Hematopoietic multipotent progenitor cell treated with erythropoietin and hydrocortisone succinate and interleukin-3 and kit ligand, for 17 days (in vitro differentiated cells): ENCODE measurements around the gene PIBF1.
A peak's percentile ranks its signal among the peaks of the same experiment; 100 is the strongest.
"Not testable (repeated sequence)": the region's sequence is repeated elsewhere in the genome, so short reads cannot be mapped to it uniquely, and the experiment has no call there.

Experiments
- DNase-seq: peaks from one replicate; pipeline ENCODE4 v3.0.0-alpha.2; 2015; ENCODE audit warnings: low spot score

PIBF1 gene, protein sequence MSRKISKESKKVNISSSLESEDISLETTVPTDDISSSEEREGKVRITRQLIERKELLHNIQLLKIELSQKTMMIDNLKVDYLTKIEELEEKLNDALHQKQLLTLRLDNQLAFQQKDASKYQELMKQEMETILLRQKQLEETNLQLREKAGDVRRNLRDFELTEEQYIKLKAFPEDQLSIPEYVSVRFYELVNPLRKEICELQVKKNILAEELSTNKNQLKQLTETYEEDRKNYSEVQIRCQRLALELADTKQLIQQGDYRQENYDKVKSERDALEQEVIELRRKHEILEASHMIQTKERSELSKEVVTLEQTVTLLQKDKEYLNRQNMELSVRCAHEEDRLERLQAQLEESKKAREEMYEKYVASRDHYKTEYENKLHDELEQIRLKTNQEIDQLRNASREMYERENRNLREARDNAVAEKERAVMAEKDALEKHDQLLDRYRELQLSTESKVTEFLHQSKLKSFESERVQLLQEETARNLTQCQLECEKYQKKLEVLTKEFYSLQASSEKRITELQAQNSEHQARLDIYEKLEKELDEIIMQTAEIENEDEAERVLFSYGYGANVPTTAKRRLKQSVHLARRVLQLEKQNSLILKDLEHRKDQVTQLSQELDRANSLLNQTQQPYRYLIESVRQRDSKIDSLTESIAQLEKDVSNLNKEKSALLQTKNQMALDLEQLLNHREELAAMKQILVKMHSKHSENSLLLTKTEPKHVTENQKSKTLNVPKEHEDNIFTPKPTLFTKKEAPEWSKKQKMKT

DNA sequence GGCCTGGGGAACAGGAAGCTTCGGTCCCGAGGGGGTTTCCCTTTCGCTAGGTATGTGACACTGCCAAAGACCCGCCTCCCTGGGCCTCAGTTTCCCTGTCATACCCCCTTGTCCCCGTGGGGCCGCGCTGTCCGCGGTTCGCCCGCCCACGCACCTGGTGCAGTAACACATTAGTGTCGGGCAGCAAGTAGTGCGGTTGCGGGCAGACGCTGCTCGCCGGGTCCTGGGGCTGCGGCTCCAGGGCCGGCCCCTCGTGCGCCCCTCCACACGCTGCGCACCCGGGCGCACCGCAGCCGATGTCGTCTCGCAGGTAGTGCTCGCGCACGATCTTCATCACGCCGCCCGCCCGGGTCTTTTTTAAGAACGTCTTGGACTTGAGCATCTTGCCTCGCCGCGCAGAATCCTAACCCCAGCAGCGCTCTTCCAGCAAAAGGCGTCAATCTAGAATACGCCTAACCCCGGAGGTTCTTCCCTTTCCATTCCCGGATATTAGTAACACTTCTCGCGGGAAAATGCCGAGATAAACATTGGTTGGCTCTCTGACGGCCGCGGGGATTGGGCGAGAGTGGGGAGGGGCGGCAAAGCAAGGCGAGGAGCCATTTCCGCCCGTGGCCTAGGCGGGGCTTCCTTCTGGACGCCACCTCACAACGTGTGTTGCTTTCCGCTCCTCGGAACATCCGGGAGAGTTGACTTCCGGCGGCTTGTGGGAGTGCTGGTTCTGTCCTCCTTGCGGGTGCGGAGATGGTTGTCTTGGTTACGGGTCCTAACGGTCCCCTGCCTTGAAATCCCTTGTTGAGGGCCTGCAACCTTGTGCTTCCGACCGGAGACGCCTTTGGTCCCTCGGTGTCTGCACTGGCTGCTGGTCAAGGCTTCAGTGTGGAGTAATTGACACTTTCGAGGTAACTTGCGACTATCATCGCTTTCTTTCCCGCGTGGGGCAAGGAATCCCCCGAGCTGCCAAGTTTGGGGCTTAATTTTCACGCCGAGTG is at the start of gene PIBF1, which contains the start of gene DIS3:
Gene PIBF1 (plus strand): TSS at position 683 of the 989 bp plus-strand sequence. CDS start 1,337 bp downstream, outside the sequence.
Gene DIS3 (minus strand): TSS at position 450 of the 989 bp plus-strand sequence. CDS start 68 bp downstream, at position 382.
- peak; percentile 87 for DNase-seq

DNA sequence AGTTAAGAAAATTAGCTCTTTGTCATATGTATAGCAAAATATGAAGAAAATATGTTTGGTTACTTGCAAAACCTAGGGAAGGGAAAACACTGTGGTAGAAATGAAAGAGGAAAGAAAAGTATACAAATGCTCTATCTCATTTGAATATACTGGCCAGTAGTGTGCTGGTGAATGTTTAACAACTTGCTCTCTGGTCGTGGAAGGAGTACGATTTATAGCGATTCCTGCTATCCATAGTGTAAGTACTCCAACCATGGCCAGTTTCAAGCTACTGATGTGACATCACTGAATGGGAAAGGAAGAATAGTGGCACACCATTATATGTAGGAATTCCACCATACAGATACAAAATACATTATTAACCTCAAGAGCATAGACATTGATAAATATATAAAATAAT is 44.9 kb upstream of the PIBF1 start:
- no peak for DNase-seq

DNA sequence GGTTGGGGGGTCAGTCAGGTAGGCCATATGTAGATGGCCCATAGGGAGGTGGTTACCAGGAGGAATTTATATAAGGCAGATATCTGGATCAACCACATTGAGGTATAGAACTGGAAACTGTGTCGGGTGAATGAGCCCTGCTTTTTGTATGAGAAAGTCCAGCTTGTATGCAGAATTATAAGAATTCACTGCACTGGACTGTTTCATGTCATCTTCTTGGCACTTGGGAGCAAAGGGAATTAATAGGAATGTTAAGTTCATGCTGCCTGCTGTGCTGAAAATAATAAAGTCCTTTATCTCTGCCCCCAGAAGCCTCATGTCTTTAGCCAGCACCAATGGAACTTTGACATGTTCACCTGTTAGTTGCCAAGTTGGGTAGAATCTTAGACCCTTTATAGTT is 41.9 kb upstream of the PIBF1 start:
- no peak for DNase-seq

DNA sequence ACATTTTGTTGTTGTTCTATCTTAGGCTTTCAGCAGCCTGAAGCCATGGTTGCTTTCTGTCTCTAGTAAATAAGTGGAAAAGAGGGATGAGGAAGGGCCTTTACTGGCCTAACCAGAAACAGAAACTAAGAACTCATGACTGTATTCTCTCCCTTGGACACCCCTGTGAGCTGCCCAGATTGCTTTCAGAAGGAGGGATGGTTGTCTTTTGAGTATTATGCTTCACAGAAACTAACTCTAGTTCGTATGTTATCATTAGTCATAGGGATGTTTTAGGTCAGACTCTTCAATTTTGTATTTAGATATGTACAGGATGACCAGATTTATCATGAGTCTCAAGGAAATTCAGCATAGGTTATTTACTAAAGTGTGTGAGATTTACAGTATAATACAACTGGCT is 36.7 kb upstream of the PIBF1 start:
- no peak for DNase-seq

DNA sequence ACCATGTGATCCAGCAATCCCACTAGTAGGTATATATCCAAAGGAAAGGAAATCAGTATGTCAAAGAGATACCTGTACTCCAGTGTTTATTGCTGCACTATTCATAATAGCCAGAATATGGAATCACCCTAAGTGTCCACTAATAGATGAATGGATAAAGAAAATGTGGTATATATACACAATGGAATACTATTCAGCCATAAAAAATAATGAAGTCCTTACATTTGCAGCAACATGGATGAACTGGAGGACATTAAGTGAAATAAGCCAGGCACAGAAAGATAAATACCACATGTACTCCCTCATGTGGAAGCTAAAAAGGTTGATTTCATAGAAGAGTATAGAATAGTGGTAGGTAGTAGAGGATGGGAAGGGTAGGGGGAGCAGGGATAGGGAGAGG is 30.7 kb upstream of the PIBF1 start:
- no peak for DNase-seq

DNA sequence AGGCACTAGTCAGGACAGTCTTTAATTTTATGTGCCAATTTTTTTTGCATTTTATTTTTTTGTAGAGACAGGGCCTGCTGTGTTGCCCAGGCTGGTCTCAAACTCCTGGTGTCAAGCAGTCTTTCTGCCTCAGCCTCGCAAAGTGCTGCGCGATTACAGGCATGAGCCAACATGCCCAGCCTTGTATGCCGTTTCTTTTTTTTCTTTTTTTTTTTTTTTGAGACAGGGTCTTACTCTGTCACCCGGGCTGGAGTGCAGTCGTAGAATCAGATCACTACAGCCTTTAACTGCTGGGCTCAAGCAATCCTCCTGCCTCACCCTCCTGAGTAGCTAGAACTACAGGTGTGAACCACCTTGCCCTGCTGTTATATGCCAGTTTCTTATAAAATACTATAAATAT is 27.8 kb upstream of the PIBF1 start:
- DNase-seq, result no peak

DNA sequence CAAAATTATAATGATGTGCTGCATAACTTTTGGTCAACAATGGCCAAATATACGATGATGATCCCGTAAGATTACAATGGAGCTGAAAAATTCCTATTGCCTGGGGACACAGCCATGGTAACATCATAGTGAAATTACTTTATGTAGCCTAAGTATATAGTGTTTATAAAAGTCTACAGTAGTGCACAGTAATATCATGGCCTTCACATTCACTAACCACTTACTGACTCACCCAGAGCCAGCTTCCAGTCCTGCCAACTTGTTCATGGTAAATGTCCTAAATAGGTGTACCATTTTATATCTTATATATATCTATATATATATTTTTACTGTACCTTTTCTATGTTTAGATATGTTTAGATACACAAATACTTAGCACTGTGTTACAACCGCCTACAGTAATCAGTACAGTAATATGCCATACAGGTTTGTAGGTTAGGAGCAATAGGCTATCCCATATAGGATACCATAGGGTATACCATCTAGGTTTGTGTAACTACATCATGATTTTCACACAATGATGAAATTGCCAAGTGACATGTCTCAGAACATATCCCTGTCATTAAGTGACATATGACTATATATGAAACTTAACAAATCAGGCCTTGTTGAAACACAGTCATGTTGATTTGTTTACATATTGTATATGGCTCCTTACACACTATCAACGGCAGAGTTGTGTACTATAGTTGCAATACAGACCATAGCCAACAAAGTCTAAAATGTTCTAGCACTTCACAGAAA is 24.0 kb upstream of the PIBF1 start:
- DNase-seq, result no peak

DNA sequence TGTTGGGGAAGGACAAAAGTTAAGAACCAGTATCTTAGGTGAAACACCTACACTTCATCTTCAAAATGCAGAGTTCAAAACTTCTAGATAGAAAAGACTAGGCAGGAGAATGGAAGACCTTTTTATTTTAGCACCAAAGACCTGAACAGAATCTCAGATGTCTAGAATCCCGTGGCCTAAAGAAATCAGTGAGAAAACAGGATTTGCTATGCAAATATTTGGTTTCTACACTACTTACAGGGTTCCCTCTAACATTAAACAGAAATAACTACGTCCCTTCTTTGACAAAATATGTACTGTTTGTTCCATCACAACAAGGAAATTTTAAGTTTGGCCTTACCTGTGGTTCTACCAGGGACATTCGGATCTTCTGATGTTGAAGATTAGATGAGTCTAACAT is 21.7 kb upstream of the PIBF1 start:
- no peak for DNase-seq

DNA sequence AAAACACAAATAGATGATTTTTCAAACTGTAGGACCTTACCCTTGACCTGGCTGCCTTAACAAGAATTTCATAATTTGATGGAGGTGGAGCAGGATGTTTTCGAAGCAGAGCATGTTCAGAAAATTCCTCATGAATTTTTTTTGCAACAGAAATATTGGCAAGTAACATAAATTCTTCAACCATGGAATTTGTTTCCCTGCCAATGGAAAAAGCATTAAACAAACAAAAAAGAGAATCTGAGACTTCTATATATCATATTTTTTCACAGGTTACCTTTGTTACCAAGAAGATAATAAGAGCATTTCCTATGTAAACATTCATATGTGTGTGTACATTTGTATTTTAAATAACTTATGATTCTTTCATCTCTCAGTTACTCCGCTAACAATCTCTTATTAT is 18.5 kb upstream of the PIBF1 start:
- DNase-seq, result no peak

DNA sequence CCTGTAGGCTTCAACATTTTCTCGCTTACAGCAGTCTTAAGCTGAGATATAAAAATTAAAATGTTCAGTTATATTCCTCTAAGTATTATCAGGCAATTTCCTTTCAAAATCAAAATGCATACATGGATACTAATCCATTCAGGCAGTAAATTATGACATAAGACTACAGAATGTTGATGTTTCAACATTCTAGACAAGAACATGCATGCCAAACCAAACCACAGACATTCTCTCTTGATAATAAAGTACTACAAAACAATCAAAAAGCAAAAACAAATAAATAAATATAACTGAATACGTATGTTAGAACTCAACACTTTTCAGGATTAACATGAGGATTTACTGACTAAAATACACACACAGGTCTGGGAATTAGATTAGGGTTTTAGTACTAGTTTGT is 7.9 kb upstream of the PIBF1 start:
- no peak for DNase-seq

DNA sequence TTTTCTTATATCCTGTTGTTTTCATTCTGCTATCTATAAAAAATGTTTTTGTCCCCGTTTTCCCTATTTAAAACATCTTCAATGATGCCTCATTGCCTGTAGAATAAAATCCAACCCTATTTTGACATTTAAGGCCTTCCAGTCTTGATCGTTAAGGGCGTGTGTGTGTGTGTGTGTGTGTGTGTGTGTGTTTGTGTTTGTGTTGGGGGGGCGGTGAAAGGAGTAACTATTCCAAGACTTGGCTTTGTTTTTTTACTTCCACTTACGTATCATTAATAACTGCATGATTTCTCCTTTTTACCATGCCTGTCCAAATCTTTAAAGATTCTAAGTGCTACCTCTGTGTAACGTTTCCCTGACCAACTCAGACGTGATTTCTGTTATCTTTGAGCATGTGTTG is 784 bp downstream of the PIBF1 start:
- peak; percentile 12 for DNase-seq

DNA sequence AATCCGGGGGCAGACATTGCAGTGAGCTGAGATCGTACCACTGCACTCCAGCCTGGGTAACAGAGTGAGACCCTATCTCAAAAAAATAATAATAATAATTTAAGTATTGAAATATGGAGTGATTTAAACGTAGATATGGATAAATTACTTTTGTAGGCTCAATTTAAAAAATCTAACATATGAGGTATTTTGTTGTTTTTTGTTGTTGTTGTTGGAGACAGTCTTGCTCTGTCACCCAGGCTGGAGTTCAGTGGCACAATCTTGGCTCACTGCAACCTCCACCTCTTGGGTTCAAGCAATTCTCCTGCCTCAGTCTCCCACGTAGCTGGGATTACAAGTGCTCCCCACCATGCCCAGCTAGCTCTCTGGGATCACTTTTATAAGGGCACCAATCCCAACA is 2.7 kb downstream of the PIBF1 start:
- not testable (repeated sequence) for DNase-seq

DNA sequence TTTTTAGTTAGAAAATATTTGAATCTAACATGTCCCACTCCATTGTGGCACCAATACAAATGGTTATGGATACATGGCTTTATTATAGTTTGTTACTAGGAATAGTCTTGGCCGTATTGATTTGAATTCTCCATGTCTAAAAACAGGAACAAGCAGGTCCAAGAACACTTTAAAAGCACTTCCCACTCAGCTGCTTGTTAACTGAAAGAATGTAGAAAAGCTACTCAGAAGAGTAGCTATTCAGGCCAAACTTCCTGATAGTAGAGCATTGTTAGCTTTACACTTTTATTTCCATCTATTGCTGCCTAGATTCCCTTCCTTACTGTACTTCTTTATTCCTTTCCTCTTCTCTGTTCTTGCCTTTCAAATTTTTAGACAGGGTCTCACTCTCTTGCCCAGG is 6.9 kb downstream of the PIBF1 start:
- DNase-seq, result no peak

DNA sequence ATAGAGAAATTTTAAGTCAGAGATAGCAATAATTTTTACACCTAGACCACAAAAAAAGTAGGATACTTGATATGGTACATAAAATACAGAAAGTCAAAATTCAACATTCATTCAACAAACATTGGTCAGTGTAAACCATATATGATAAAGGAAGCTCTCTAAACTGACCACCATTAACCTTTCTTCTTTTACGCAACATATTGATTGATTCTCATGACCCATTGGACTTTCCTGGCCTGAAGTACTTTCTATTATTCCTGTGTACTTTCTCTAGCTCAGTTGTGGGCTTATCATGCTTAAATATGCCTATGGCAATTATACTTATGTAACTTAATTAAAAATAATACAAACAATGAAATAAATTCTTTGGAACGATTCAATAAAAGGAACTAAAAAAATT is 10.7 kb downstream of the PIBF1 start:
- no peak for DNase-seq

DNA sequence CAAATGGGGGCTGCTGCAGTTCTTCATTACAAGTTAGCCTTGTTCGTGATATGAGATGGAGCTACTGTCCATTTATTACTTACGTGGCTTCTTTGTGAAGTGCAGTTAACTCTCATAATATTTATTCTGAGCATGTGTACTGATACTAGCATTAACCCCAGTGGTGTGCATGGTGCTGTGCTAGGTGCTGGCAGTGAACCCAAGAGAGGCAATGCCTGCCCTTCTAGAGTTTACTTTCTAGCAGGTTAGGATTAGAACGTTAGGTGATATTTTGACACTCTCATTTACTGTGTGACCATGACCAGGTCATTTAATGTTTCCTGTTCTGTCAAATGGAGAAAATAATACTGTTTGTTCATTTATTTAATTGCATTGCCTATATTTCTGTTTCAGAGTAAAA is 16.9 kb downstream of the PIBF1 start:
- no peak for DNase-seq

DNA sequence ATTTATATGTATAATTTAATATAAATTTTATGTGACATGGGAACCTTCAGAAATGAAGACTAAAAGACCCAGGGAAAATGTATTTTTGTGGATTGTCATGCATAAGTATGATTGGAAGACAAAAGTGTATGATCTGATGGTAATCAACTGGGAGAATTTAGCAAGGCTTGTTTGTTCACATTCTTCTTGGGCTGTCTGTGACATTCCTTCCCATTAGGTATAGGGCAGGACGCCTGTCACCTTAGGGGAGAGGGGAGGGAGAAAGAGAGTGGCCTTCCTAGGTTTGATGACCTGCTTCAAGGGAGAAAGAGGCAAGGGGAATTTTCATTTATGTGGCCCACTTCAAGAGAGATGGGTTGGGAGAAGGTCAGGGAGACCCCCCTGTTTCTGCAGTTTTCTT is 22.4 kb downstream of the PIBF1 start:
- DNase-seq, result no peak

DNA sequence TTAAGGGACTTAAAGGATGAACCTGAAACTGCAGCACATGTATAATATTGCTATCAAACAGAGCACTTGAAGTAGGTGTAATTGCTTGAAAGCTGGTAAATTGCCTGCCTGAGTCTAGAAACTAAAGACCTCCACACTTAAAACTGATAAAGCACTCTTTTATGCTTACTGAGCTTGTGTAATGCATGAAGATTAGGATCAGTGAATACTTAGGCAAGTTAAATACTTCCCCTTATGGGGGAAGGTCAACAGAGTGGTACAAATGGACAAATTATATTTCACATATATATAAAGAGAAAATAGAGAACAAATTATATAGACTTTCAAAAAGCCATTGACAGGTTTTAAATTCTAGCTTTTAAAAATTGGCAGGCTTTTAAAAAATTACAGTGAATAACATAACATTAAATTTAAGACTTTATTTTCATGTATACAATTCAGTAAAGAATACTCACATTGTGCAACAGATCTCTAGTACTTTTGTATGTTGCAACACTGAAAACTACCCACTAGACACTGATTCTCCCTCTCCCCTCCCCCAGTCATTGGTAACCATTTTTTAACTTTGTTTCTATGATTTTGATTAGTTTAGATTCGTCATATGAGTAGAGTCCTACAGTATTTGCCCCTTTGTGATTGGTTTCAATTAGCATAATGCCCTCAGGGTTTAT is 23.9 kb downstream of the PIBF1 start:
- DNase-seq, result no peak

DNA sequence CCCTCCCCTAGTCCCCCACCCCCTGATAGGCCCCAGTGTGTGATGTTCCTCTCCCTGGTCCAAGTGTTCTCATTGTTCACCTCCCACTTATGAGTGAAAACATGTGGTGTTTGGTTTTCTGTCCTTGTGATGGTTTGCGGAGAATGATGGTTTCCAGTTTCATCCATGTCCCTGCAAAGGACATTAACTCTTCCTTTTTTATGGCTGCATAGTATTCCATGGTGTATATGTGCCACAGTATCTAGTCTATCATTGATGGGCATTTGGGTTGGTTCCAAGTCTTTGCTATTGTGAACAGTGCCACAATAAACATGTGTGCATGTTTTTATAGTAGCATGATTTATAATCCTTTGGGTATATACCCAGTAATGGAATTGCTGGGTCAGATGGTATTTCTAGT is 24.6 kb downstream of the PIBF1 start:
- not testable (repeated sequence) for DNase-seq

DNA sequence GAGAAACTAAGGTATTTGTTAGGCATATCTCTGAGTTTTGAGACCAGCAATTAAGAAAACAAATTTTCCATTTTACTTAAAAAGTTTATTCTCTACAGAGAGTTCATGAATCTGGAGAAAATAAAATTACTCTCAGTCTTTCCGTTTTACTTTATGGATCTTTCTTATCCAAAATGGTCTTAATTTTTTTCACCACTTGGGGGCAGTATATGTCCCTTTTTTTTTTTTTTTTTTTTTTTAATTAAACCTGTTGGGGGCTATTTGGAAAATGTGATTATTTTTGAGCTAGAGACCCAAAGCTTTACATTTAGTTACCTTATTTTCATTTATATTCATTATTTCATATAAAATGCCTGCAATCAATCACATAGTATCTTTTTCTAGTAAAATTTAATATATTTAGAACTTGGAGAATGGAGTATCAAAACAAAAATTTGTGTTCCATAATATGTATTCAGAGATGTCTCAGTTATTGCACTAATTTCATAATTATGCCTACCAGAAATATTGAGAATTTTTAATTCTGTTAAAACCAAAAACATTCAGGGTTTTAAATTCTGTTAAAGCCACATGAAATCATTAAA is 27.1 kb downstream of the PIBF1 start:
- peak; percentile 64 for DNase-seq

DNA sequence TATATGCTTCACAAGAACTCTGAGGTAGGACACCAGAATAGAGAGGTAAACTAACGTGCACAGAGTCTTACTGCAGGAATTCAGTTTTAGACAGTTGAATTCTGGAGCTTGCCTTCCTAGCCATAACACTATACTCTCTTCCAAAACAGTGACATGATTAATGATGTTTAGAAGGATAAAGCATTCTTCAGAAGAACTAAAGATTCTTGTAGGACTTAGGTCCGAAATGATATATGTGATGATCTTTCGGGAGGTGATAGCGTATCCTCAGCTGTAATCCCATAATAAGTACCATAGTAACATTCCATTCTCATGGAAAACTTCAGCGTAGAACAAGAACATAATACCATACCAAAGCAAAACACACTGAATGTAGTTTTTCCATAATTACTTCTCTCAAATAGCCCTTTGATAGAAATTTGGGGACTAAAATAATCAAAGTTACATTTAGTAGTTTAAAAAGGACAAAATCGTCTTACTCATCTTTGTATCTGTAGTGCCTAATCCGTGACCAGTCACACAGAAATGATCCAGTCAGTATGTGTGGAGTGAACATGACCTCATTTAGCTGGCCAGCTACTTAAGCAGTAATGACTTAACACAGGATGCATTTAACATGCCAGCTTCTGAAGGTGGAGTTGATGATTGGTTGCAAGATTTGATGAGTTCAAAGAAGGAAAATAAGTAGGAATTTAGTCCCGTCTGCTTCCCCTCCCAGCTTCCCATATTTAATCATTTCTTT is 38.4 kb downstream of the PIBF1 start:
- no peak for DNase-seq
